PC-3 (cell line): ENCODE measurements around the gene CASK. TPM values are rescaled to one million over a fixed set of nuclear protein-coding genes. Genes with fewer than 3 reads are reported as not detected.

Experiments
- ATAC-seq: fragments of 200-7000 bp; cut with Tn5 transposase; 2 replicates; pipeline ENCODE4 v1.9.1; 2020; ENCODE audit warnings: mild to moderate bottlenecking, moderate library complexity
- BruUV-seq: library from RNA; stranded (reverse); fragments of 400-500 nt; replicated peaks from 2 replicates; lab custom pipeline; 2021; lab: Mats Ljungman, UMichigan
- CTCF ChIA-PET: fragments of 300-600 bp; sonication (Branson Sonifier 250); formaldehyde crosslinking; loops from one replicate; lab custom pipeline; 2022; ENCODE audit warnings: antibody characterized with exemption; lab: Charles Lee
- POLR2A ChIA-PET: fragments of 300-600 bp; sonication (Branson Sonifier 250); formaldehyde crosslinking; loops from one replicate; lab custom pipeline; 2022; ENCODE audit warnings: antibody characterized with exemption; ENCODE audit not compliant: unreplicated experiment; lab: Charles Lee
- DNase-seq: peaks from one replicate; pipeline ENCODE4 v3.0.0-alpha.2; 2015
- H2AFZ ChIP-seq: fragments of 300-600 bp; sonication (generic); 2 replicates; pipeline ENCODE4 v1.6.0; 2016; ENCODE audit warnings: antibody characterized with exemption, low read length
- H3F3A ChIP-seq: fragments of 300-600 bp; sonication (generic); one replicate; pipeline ENCODE4 v1.6.0; 2017; ENCODE audit warnings: antibody characterized with exemption, low read length, control low read depth, mild to moderate bottlenecking; ENCODE audit not compliant: unreplicated experiment
- H3K27ac ChIP-seq: fragments of 300-600 bp; sonication (generic); 2 replicates; pipeline ENCODE4 v1.5.1; 2016; ENCODE audit warnings: mild to moderate bottlenecking, low read length
- H3K27me3 ChIP-seq: fragments of 300-600 bp; sonication (generic); 2 replicates; pipeline ENCODE4 v1.6.1; 2016; ENCODE audit warnings: low read length, mixed read lengths
- H3K36me3 ChIP-seq: fragments of 300-600 bp; sonication (generic); 2 replicates; pipeline ENCODE4 v1.6.1; 2016; ENCODE audit warnings: low read depth, mixed run types, low read length, mixed read lengths
- H3K4me1 ChIP-seq: fragments of 300-600 bp; sonication (generic); 2 replicates; pipeline ENCODE4 v1.5.1; 2016; ENCODE audit warnings: low read length; ENCODE audit not compliant: insufficient read depth
- H3K4me2 ChIP-seq: fragments of 300-600 bp; sonication (generic); 2 replicates; pipeline ENCODE4 v1.6.0; 2016; ENCODE audit warnings: low read length
- H3K4me3 ChIP-seq: fragments of 300-600 bp; sonication (generic); 2 replicates; pipeline ENCODE4 v1.5.1; 2016; ENCODE audit warnings: mild to moderate bottlenecking, low read length, mixed read lengths
- H3K79me2 ChIP-seq: fragments of 300-600 bp; sonication (generic); 2 replicates; pipeline ENCODE4 v1.6.1; 2017; ENCODE audit warnings: low read length, mixed read lengths
- H3K9ac ChIP-seq: fragments of 300-600 bp; sonication (generic); 2 replicates; pipeline ENCODE4 v1.6.0; 2016; ENCODE audit warnings: mild to moderate bottlenecking, low read length
- H3K9me2 ChIP-seq: fragments of 300-600 bp; sonication (generic); replicated peaks from 2 replicates; pipeline ENCODE4 v1.6.1; 2016; ENCODE audit warnings: mixed run types, low read length, mixed read lengths
- H3K9me3 ChIP-seq: fragments of 300-600 bp; sonication (generic); 2 replicates; pipeline ENCODE4 v1.6.1; 2016; ENCODE audit warnings: low read length, mixed read lengths
- H4K20me1 ChIP-seq: fragments of 300-600 bp; sonication (generic); 2 replicates; pipeline ENCODE4 v1.6.1; 2016; ENCODE audit warnings: low read length, mixed read lengths
- EZH2 ChIP-seq: fragments of 300-600 bp; sonication (generic); IDR thresholded peaks from one replicate; pipeline ENCODE4 v1.6.1; 2017; ENCODE audit warnings: antibody characterized with exemption, mild to moderate bottlenecking, low read length; ENCODE audit not compliant: unreplicated experiment
- EZH2phosphoT487 ChIP-seq: fragments of 300-600 bp; sonication (generic); IDR thresholded peaks from 2 replicates; pipeline ENCODE4 v1.6.1; 2018; ENCODE audit warnings: mild to moderate bottlenecking, antibody characterized with exemption, low read length, borderline replicate concordance
- intact Hi-C: fragments of 100-400 bp; cut with micrococcal nuclease; formaldehyde crosslinking; loops from 2 replicates; pipeline ENCODE4 v1.9.0; 2023
- total RNA-seq: library from RNA; depleted of rRNA; stranded (reverse); fragments of >200 nt; gene quantifications from 2 replicates; pipeline ENCODE4 v1.2.3, GENCODE V29; 2014
- TF ChIP-seq, protein P1 (sequence below): fragments of 300-600 bp; sonication (generic); conservative IDR thresholded peaks from 2 replicates; pipeline ENCODE4 v1.5.1; 2017; ENCODE audit warnings: antibody characterized with exemption, low read depth, mild to moderate bottlenecking, low read length

Gene CASK
- total RNA-seq, 1 experiment from 2014 or later: 21.4 TPM

DNA sequence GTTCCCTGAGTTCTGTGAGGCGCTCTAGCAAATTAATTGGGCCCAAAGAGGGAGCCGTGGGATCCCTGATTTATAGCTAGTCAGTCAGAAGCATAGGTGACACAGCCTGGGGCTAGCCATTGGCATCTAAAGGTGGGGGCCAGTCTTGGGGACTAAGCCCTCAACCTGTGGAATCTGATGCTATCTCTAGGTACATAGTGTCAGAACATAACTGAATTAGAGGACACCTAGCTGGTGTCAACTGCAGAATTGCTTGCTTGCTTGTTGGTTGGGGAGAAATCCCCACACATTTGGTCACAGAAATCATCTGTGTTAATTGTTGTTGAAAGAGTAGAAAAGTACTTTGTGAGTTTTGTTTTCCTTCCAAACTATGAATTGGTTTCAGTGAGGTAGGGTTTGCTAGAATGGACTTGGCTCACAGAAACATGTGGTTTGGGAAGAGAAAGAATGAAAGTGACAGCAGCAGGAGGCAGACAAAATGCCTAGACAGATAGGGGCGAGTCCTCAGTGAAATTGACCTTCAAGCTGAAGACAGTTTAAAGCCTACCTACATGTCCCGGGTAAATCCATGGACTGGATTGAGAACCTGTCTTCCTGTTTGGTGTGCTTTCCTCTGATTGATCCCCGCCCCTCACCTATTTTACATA, 212.2 kb downstream of the CASK start:
- H3K27ac ChIP-seq: no peak overlapping the region
- POLR2A ChIA-PET: no interaction called here
- H3K4me3 ChIP-seq: no peak overlapping the region
- H3K4me2 ChIP-seq: no peak overlapping the region
- CTCF ChIA-PET: no interaction called here
- ATAC-seq (no peak), DNase-seq (no peak)
- no peaks in the 10 kb centered on the region for H3K9me2 ChIP-seq
- H3K36me3 ChIP-seq: no peaks in the 10 kb centered on the region
- H3K4me1 ChIP-seq: no peaks in the 10 kb centered on the region
- BruUV-seq: no TSS peak
- H3K79me2 ChIP-seq: no peaks in the 10 kb centered on the region
- no peaks in the 10 kb centered on the region for H3F3A ChIP-seq
- H4K20me1 ChIP-seq: no peaks in the 10 kb centered on the region
- intact Hi-C loops: no loop called here
- H2AFZ ChIP-seq: no peak overlapping the region
- no peaks in the 10 kb centered on the region for H3K27me3 ChIP-seq
- H3K9ac ChIP-seq: no peak overlapping the region
- H3K9me3 ChIP-seq: no peaks in the 10 kb centered on the region
- TF ChIP-seq EZH2phosphoT487: no peak
- TF ChIP-seq, protein P1, sequence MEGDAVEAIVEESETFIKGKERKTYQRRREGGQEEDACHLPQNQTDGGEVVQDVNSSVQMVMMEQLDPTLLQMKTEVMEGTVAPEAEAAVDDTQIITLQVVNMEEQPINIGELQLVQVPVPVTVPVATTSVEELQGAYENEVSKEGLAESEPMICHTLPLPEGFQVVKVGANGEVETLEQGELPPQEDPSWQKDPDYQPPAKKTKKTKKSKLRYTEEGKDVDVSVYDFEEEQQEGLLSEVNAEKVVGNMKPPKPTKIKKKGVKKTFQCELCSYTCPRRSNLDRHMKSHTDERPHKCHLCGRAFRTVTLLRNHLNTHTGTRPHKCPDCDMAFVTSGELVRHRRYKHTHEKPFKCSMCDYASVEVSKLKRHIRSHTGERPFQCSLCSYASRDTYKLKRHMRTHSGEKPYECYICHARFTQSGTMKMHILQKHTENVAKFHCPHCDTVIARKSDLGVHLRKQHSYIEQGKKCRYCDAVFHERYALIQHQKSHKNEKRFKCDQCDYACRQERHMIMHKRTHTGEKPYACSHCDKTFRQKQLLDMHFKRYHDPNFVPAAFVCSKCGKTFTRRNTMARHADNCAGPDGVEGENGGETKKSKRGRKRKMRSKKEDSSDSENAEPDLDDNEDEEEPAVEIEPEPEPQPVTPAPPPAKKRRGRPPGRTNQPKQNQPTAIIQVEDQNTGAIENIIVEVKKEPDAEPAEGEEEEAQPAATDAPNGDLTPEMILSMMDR: no peak
- no peak for TF ChIP-seq EZH2

DNA sequence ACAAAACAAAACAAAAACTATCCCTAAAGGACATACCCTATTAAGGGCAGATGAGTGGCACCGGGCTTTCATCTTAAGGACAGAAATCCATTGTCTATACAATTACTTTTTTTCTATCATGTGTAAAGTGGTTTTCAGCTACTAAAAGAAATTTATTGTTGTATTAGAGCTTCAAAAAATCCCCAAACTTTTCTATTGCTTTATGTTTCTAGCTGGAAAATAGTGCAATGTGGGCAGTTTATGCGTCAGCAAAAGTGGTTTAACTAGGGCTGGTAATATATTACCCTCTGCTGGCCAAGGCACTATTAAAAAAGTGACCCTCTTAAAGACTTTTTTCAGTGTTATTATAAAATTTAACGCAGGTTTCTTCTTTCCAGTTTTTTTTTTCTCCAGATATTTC, 214.9 kb downstream of the CASK start:
- TF ChIP-seq EZH2phosphoT487 (no peak), EZH2 (no peak)
- TF ChIP-seq, protein P1: no peak
- Histone ChIP-seq H3K9me3 (no peaks in the 10 kb centered on the region), H3K4me2 (no peak overlapping the region), H3K4me1 (no peaks in the 10 kb centered on the region), H3K9me2 (no peaks in the 10 kb centered on the region), H3K79me2 (no peaks in the 10 kb centered on the region), H3K4me3 (no peak overlapping the region), H3K36me3 (no peaks in the 10 kb centered on the region), H2AFZ (no peak overlapping the region), H3K27ac (no peak overlapping the region), H3K9ac (no peak overlapping the region), H3K27me3 (no peaks in the 10 kb centered on the region), H4K20me1 (no peaks in the 10 kb centered on the region), H3F3A (no peaks in the 10 kb centered on the region)
- ChIA-PET CTCF (interaction anchor here (0.6 kb wide), 1 partner anchor 42 kb away, joined by 3 read pairs; no protein-coding TSS in a partner anchor), POLR2A (no interaction called here)
- DNase-seq: no peak
- intact Hi-C loops: no loop called here
- no peak for ATAC-seq
- no TSS peak for BruUV-seq

DNA sequence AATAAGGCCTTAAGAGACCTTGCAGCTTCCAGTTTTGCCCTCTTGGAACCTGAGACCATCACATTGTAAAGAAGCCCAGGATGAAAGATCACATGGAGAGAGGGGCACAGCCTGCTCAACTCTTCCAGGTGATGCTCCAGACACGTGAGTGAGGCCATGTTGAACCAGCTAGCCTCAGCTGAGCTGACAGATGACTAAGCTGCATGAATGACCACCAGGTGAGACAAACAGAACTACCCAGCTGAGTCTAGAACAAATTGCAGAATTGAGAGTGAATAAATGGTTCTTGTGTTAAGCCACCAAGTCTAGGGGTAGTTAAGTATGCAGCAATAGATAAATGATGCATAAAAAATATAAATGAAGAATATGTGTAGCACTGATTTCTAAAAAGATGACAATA, 216.1 kb downstream of the CASK start:
- no peak for ATAC-seq
- intact Hi-C loops: no loop called here

More for the DNA sequence above, 216.1 kb downstream of the CASK start:
- ChIA-PET CTCF (no interaction called here), POLR2A (no interaction called here)
- no peak overlapping the region for H3K9ac ChIP-seq
- H3K4me3 ChIP-seq: no peak overlapping the region
- no peak overlapping the region for H3K4me2 ChIP-seq
- no peaks in the 10 kb centered on the region for H3F3A ChIP-seq
- no peaks in the 10 kb centered on the region for H3K9me2 ChIP-seq
- BruUV-seq: no TSS peak
- H3K4me1 ChIP-seq: no peaks in the 10 kb centered on the region
- H3K27me3 ChIP-seq: no peaks in the 10 kb centered on the region
- H3K9me3 ChIP-seq: no peaks in the 10 kb centered on the region
- no peak overlapping the region for H3K27ac ChIP-seq
- no peaks in the 10 kb centered on the region for H3K36me3 ChIP-seq
- H2AFZ ChIP-seq: no peak overlapping the region
- TF ChIP-seq, protein P1: no peak
- TF ChIP-seq EZH2 (no peak), EZH2phosphoT487 (no peak)
- H3K79me2 ChIP-seq: no peaks in the 10 kb centered on the region
- no peaks in the 10 kb centered on the region for H4K20me1 ChIP-seq
- no peak for DNase-seq
